Sigmoid colon (tissue), 4 donors: ENCODE results near the gene SPATA31D3.

ENCODE experiments used
- EP300 ChIP-seq, 4 donors: sonication (generic); formaldehyde crosslinking; IDR thresholded peaks; one replicate each; pipeline ENCODE4 v1.6.1; 2017; ENCODE audit warnings: antibody characterized with exemption in 4 of 4
- POLR2A ChIP-seq, 2 donors: fragments of 450-650 bp; IDR thresholded peaks; one replicate each; pipeline ENCODE4 v1.6.1; 2016; ENCODE audit warnings: antibody characterized with exemption in 2 of 2, mild to moderate bottlenecking in 2 of 2, moderate library complexity in 2 of 2
- POLR2AphosphoS5 ChIP-seq, 4 donors: sonication (generic); formaldehyde crosslinking; IDR thresholded peaks; one replicate each; pipeline ENCODE4 v1.6.1; 2017; ENCODE audit warnings: antibody characterized with exemption in 4 of 4
- TF ChIP-seq, protein P1 (sequence below), 4 experiments: fragments of 450-650 bp in 3 of 4; fragments of 200-600 bp in 1 of 4; IDR thresholded peaks; one replicate each; pipeline ENCODE4 v1.5.1; 2016 to 2019; ENCODE audit warnings: antibody characterized with exemption in 4 of 4, mild to moderate bottlenecking in 3 of 4, moderate library complexity in 2 of 4

DNA sequence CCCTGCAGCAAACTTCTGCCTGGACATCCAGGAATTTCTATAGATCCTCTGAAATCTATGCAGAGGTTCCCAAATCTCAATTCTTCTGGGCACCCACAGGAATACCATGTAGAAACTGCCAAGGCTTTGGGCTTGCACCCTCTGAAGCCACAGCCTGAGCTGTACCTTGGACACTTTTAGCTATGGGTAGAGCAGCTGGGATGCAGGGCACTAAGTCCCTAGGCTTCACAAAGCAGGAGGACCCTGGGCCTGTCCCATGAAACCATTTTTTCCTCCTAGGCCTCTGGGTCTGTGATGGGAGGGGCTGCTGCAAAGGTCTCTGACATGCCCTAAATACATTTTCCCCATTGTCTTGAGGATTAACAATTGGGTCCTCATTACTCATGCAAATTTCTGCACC, 12.3 kb downstream of the SPATA31D3 start:
- TF ChIP-seq POLR2A (IDR thresholded peaks at IDR 0.05) = no peak
- no peak for TF ChIP-seq EP300 (IDR thresholded peaks at IDR 0.05)
- TF ChIP-seq, protein P1, sequence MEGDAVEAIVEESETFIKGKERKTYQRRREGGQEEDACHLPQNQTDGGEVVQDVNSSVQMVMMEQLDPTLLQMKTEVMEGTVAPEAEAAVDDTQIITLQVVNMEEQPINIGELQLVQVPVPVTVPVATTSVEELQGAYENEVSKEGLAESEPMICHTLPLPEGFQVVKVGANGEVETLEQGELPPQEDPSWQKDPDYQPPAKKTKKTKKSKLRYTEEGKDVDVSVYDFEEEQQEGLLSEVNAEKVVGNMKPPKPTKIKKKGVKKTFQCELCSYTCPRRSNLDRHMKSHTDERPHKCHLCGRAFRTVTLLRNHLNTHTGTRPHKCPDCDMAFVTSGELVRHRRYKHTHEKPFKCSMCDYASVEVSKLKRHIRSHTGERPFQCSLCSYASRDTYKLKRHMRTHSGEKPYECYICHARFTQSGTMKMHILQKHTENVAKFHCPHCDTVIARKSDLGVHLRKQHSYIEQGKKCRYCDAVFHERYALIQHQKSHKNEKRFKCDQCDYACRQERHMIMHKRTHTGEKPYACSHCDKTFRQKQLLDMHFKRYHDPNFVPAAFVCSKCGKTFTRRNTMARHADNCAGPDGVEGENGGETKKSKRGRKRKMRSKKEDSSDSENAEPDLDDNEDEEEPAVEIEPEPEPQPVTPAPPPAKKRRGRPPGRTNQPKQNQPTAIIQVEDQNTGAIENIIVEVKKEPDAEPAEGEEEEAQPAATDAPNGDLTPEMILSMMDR (IDR thresholded peaks at IDR 0.05) = no peak
- TF ChIP-seq POLR2AphosphoS5 (IDR thresholded peaks at IDR 0.05) = no peak
